Parathyroid adenoma (tissue), 2 donors: ENCODE measurements around the gene MGAT4A.

ENCODE experiments used
- H2AFZ ChIP-seq: fragments of 300-600 bp; sonication (generic); one replicate; pipeline ENCODE4 v1.7.0; 2017; ENCODE audit warnings: antibody characterized with exemption, mild to moderate bottlenecking
- H3K27ac ChIP-seq: fragments of 300-600 bp; sonication (generic); one replicate; pipeline ENCODE4 v1.7.0; 2017
- H3K27me3 ChIP-seq: fragments of 300-600 bp; sonication (generic); one replicate; pipeline ENCODE4 v1.7.0; 2017; ENCODE audit warnings: low read length; ENCODE audit not compliant: control insufficient read depth, insufficient read depth
- H3K36me3 ChIP-seq: fragments of 300-600 bp; sonication (generic); one replicate; pipeline ENCODE4 v1.7.0; 2017; ENCODE audit warnings: low read length; ENCODE audit not compliant: control insufficient read depth, insufficient read depth
- H3K4me1 ChIP-seq: fragments of 300-600 bp; sonication (generic); one replicate; pipeline ENCODE4 v1.7.0; 2017; ENCODE audit warnings: control low read depth
- H3K4me2 ChIP-seq: fragments of 300-600 bp; sonication (generic); one replicate; pipeline ENCODE4 v1.7.0; 2017; ENCODE audit warnings: low read length
- H3K4me3 ChIP-seq: fragments of 300-600 bp; sonication (generic); one replicate; pipeline ENCODE4 v1.7.0; 2017; ENCODE audit warnings: low read depth, low read length
- H3K79me2 ChIP-seq: fragments of 300-600 bp; sonication (generic); one replicate; pipeline ENCODE4 v1.7.0; 2017; ENCODE audit warnings: control low read depth
- H3K9ac ChIP-seq: fragments of 300-600 bp; sonication (generic); one replicate; pipeline ENCODE4 v1.7.0; 2017; ENCODE audit warnings: mild to moderate bottlenecking
- H3K9me3 ChIP-seq: fragments of 300-600 bp; sonication (generic); one replicate; pipeline ENCODE4 v1.7.0; 2017; ENCODE audit warnings: low read length; ENCODE audit not compliant: control insufficient read depth
- TF ChIP-seq, protein P1 (sequence below): fragments of 300-600 bp; sonication (generic); IDR thresholded peaks from one replicate; pipeline ENCODE4 v1.7.0; 2017; ENCODE audit warnings: antibody characterized with exemption, mild to moderate bottlenecking
- donor health status: primary hyperparathyroidism.

The MGAT4A gene

DNA sequence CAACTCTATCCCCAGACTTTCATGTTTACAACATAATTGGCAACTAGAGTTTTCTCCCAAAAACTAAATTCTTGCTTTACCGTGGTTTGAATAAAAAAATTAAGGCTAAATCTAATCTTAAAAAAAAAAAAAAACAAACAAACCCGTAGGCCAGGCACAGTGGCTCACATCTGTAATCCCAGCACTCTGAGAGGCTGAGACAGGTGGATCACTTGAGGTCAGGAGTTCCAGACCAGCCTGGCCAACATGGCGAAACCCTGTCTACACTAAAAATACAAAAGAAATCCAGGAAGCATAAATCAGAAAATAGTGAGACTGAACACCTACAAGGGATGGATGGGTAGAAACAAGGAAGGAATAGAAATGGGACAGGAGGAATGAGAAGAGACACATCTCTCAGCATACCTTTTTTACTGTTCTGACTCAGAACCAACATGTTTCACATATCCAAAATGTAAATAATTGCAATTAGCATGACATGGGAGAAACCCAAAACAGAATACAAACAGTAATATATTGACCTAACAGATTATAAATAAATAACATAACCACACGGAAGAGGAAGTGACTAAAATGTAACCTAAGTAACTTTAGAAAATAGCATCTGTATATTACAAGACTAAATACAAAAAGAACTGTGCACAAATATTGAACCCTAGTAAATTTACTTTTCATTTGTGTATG, 17.5 kb downstream of the MGAT4A start:
- H3K79me2 ChIP-seq, result peaks cover 61% of the 10 kb centered on the region
- TF ChIP-seq, protein P1, sequence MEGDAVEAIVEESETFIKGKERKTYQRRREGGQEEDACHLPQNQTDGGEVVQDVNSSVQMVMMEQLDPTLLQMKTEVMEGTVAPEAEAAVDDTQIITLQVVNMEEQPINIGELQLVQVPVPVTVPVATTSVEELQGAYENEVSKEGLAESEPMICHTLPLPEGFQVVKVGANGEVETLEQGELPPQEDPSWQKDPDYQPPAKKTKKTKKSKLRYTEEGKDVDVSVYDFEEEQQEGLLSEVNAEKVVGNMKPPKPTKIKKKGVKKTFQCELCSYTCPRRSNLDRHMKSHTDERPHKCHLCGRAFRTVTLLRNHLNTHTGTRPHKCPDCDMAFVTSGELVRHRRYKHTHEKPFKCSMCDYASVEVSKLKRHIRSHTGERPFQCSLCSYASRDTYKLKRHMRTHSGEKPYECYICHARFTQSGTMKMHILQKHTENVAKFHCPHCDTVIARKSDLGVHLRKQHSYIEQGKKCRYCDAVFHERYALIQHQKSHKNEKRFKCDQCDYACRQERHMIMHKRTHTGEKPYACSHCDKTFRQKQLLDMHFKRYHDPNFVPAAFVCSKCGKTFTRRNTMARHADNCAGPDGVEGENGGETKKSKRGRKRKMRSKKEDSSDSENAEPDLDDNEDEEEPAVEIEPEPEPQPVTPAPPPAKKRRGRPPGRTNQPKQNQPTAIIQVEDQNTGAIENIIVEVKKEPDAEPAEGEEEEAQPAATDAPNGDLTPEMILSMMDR, result no peak
- no peaks in the 10 kb centered on the region for H3K36me3 ChIP-seq
- H3K9me3 ChIP-seq, result no peaks in the 10 kb centered on the region
- no peaks in the 10 kb centered on the region for H3K27me3 ChIP-seq
- no peak overlapping the region for H3K4me2 ChIP-seq
- H3K27ac ChIP-seq, result no peak overlapping the region
- peaks cover 7% of the 10 kb centered on the region for H3K4me1 ChIP-seq
- no peak overlapping the region for H2AFZ ChIP-seq
- no peak overlapping the region for H3K4me3 ChIP-seq
- no peak overlapping the region for H3K9ac ChIP-seq

DNA sequence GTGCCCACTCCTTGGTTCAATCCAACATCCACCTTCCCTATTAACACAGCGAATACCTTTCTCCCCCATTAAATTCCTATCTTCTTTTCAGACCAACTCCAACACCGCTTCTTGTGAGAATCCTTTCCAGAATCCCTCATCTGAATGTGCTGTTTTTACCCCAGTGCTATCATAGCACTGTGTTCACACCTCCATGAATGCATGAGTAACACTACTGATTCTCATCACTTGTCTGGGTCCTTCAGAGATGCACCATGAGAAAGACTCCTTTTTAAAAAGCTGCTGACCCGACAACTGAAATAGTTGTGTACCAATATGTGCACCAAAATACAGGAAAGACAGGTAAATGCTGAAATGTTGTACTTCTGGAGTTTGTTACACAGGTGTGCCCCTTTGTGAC, 18.8 kb downstream of the MGAT4A start:
- Histone ChIP-seq H3K27me3 (no peaks in the 10 kb centered on the region), H3K36me3 (no peaks in the 10 kb centered on the region), H3K79me2 (peaks cover 66% of the 10 kb centered on the region), H3K27ac (no peak overlapping the region), H2AFZ (no peak overlapping the region), H3K9ac (no peak overlapping the region), H3K4me3 (no peak overlapping the region), H3K4me2 (no peak overlapping the region), H3K9me3 (no peaks in the 10 kb centered on the region), H3K4me1 (peaks cover 7% of the 10 kb centered on the region)
- TF ChIP-seq, protein P1, result no peak

DNA sequence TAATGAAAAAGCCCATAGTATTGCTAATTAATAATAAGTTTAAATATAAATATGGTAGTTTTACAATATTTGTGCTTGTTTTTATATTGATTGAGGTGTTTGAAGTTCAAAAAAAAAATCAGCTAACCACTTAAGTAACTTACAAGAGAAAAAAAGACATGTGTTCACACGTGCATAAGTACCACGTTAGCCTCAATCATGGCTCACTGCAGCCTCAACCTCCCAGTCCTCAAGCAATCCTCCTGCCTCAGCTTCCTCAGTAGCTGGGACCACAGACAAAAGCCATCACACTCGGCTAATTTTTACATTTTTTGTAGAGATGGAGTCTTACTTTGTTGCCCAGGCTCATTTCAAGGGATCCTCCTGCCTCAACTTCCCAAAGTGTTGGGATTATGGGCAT, 19.4 kb downstream of the MGAT4A start:
- no peak overlapping the region for H3K9ac ChIP-seq
- H3K9me3 ChIP-seq, result no peaks in the 10 kb centered on the region
- H3K27ac ChIP-seq, result no peak overlapping the region
- peaks cover 7% of the 10 kb centered on the region for H3K4me1 ChIP-seq
- H3K27me3 ChIP-seq, result no peaks in the 10 kb centered on the region
- H2AFZ ChIP-seq, result no peak overlapping the region
- no peak overlapping the region for H3K4me3 ChIP-seq
- H3K4me2 ChIP-seq, result no peak overlapping the region
- peaks cover 62% of the 10 kb centered on the region for H3K79me2 ChIP-seq
- TF ChIP-seq, protein P1, result no peak
- H3K36me3 ChIP-seq, result no peaks in the 10 kb centered on the region

DNA sequence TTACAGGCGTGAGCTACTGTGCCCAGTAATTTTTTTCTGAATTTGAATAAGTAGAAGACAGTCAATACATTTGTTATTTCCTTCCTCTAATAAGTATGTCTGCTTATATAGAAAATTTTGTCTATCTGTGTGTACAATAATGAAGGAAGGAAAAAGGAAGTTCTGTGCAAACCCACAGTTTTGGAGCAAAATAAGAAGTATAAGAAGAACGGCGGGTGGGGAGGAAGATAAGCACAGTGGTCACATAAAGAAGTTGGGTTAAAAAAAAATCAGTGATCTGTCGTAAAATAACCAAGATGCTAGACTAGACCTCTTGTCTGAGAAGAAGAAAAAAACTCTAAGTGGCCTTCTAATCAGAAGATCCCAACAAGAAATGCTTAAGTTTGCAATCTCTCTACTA, 20.2 kb downstream of the MGAT4A start:
- no peak overlapping the region for H3K27ac ChIP-seq
- H2AFZ ChIP-seq, result no peak overlapping the region
- TF ChIP-seq, protein P1, result no peak
- no peaks in the 10 kb centered on the region for H3K36me3 ChIP-seq
- H3K27me3 ChIP-seq, result no peaks in the 10 kb centered on the region
- H3K4me3 ChIP-seq, result no peak overlapping the region
- H3K9ac ChIP-seq, result no peak overlapping the region
- peaks cover 7% of the 10 kb centered on the region for H3K4me1 ChIP-seq
- H3K79me2 ChIP-seq, result peaks cover 58% of the 10 kb centered on the region
- H3K4me2 ChIP-seq, result no peak overlapping the region
- no peaks in the 10 kb centered on the region for H3K9me3 ChIP-seq

DNA sequence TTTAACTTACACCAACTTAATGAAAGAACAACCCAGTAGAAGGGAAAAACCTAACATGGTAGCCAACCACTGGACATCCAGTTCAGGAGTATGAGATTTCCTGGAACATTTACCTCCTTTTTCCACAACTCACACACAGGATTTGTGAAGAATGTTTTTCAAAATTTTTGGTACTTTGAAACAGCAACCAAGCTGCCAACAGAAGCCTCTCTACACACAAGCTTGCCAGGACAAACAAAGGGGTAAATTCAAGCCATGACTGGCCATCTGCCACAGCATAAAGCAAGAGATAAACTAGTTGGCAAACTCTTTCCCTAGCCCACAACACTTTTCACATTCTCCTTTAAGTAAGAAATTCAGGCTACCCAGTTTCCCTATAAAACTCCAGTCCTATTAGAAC, 21.4 kb downstream of the MGAT4A start:
- Histone ChIP-seq H3K4me3 (no peak overlapping the region), H3K27ac (no peak overlapping the region), H3K4me2 (no peak overlapping the region), H2AFZ (no peak overlapping the region), H3K79me2 (peaks cover 58% of the 10 kb centered on the region), H3K9me3 (no peaks in the 10 kb centered on the region), H3K27me3 (no peaks in the 10 kb centered on the region), H3K4me1 (peaks cover 13% of the 10 kb centered on the region), H3K9ac (no peak overlapping the region), H3K36me3 (no peaks in the 10 kb centered on the region)
- TF ChIP-seq, protein P1, result no peak
